H9 (cell line): ENCODE measurements around the gene SNRNP40. TPM values are rescaled to one million over a fixed set of nuclear protein-coding genes. Genes with fewer than 3 reads are reported as not detected.

Experiments
- DNase-seq: peaks from one replicate; pipeline ENCODE4 v3.0.0-alpha.2; 2017
- H2AFZ ChIP-seq: one replicate; pipeline ENCODE4 v1.6.1; 2013; ENCODE audit warnings: mild to moderate bottlenecking, low read length, control low read depth, moderate library complexity
- H2AK5ac ChIP-seq: 2 replicates; pipeline ENCODE4 v1.6.1; 2013; ENCODE audit warnings: low read length, control low read depth, mixed read lengths; ENCODE audit not compliant: insufficient read length
- H2BK120ac ChIP-seq: one replicate; pipeline ENCODE4 v1.6.1; 2013; ENCODE audit warnings: low read depth, mild to moderate bottlenecking, low read length, control low read depth, inconsistent platforms; ENCODE audit not compliant: poor library complexity, severe bottlenecking
- H2BK12ac ChIP-seq: 2 replicates; pipeline ENCODE4 v1.6.1; 2013; ENCODE audit warnings: low read length, control low read depth, mixed read lengths, low read depth; ENCODE audit not compliant: insufficient read length
- H2BK15ac ChIP-seq: 2 replicates; pipeline ENCODE4 v1.6.1; 2013; ENCODE audit warnings: low read depth, low read length, control low read depth
- H2BK20ac ChIP-seq: one replicate; pipeline ENCODE4 v1.6.1; 2013; ENCODE audit warnings: low read depth, mild to moderate bottlenecking, low read length, control low read depth, inconsistent platforms; ENCODE audit not compliant: poor library complexity, severe bottlenecking
- H2BK5ac ChIP-seq: 2 replicates; pipeline ENCODE4 v1.6.1; 2013; ENCODE audit warnings: low read length, control low read depth, mixed read lengths; ENCODE audit not compliant: insufficient read length
- H3K14ac ChIP-seq: 2 replicates; pipeline ENCODE4 v1.6.1; 2013; ENCODE audit warnings: low read length, control low read depth; ENCODE audit not compliant: insufficient read depth
- H3K18ac ChIP-seq: 2 replicates; pipeline ENCODE4 v1.6.1; 2013; ENCODE audit warnings: low read depth, mild to moderate bottlenecking, mixed read lengths, low read length, control low read depth; ENCODE audit not compliant: insufficient read length
- H3K23ac ChIP-seq: 2 replicates; pipeline ENCODE4 v1.6.1; 2013; ENCODE audit warnings: low read length, control low read depth, mixed read lengths, low read depth; ENCODE audit not compliant: insufficient read length
- H3K23me2 ChIP-seq: 2 replicates; pipeline ENCODE4 v1.6.1; 2013; ENCODE audit warnings: low read depth, mild to moderate bottlenecking, mixed read lengths, low read length, control low read depth; ENCODE audit not compliant: insufficient read length, poor library complexity, severe bottlenecking
- H3K27ac ChIP-seq: 2 replicates; pipeline ENCODE4 v1.5.1; 2013; ENCODE audit warnings: low read length, control low read depth, mixed read lengths, low read depth; ENCODE audit not compliant: insufficient read length
- H3K27me3 ChIP-seq: 2 replicates; pipeline ENCODE4 v1.6.1; 2013; ENCODE audit warnings: low read length, control low read depth, inconsistent platforms; ENCODE audit not compliant: insufficient read depth
- H3K4ac ChIP-seq: 2 replicates; pipeline ENCODE4 v1.6.1; 2013; ENCODE audit warnings: low read depth, mild to moderate bottlenecking, control low read depth, inconsistent platforms, low read length, moderate library complexity
- H3K4me1 ChIP-seq: 2 replicates; pipeline ENCODE4 v1.6.1; 2013; ENCODE audit warnings: low read length, control low read depth, inconsistent platforms; ENCODE audit not compliant: insufficient read depth
- H3K4me2 ChIP-seq: 2 replicates; pipeline ENCODE4 v1.6.1; 2013; ENCODE audit warnings: low read length, control low read depth, mixed read lengths; ENCODE audit not compliant: insufficient read length, insufficient read depth
- H3K56ac ChIP-seq: 2 replicates; pipeline ENCODE4 v1.6.1; 2013; ENCODE audit warnings: low read depth, mild to moderate bottlenecking, mixed read lengths, low read length, control low read depth; ENCODE audit not compliant: insufficient read length
- H3K79me1 ChIP-seq: 2 replicates; pipeline ENCODE4 v1.6.1; 2013; ENCODE audit warnings: low read depth, mild to moderate bottlenecking, moderate library complexity, low read length, control low read depth, inconsistent platforms; ENCODE audit not compliant: insufficient read depth, poor library complexity, severe bottlenecking
- H3K79me2 ChIP-seq: 2 replicates; pipeline ENCODE4 v1.6.1; 2013; ENCODE audit warnings: low read length, control low read depth, inconsistent platforms; ENCODE audit not compliant: insufficient read depth
- H3K9ac ChIP-seq: 2 replicates; pipeline ENCODE4 v1.6.1; 2013; ENCODE audit warnings: low read length, control low read depth, mixed read lengths; ENCODE audit not compliant: insufficient read length; ENCODE audit errors: extremely low read depth
- H3K9me3 ChIP-seq: one replicate; pipeline ENCODE4 v1.6.1; 2013; ENCODE audit warnings: low read depth, low read length, inconsistent platforms; ENCODE audit not compliant: control insufficient read depth
- H3T11ph ChIP-seq: one replicate; pipeline ENCODE4 v1.6.1; 2013; ENCODE audit warnings: mild to moderate bottlenecking, low read length, control low read depth, inconsistent platforms
- H4K20me1 ChIP-seq: one replicate; pipeline ENCODE4 v1.6.1; 2013; ENCODE audit not compliant: control insufficient read depth, insufficient read length, insufficient read depth
- H4K5ac ChIP-seq: 2 replicates; pipeline ENCODE4 v1.6.1; 2013; ENCODE audit warnings: low read depth, mild to moderate bottlenecking, mixed read lengths, low read length, control low read depth; ENCODE audit not compliant: insufficient read length
- H4K8ac ChIP-seq: replicated peaks from 2 replicates; pipeline ENCODE4 v1.6.1; 2013; ENCODE audit warnings: low read length, control low read depth, mixed read lengths, low read depth; ENCODE audit not compliant: insufficient read length
- H4K91ac ChIP-seq: 2 replicates; pipeline ENCODE4 v1.6.1; 2013; ENCODE audit warnings: low read depth, mild to moderate bottlenecking, moderate library complexity, mixed read lengths, low read length, control low read depth; ENCODE audit not compliant: insufficient read length
- H3K27ac Mint-ChIP-seq, 3 experiments: 2 replicates in 2 of 3; 3 replicates in 1 of 3; pipeline ENCODE4 v1.8.0; 2020 to 2021; ENCODE audit warnings: mixed read lengths in 3 of 3, mild to moderate bottlenecking in 1 of 3, moderate library complexity in 1 of 3
- H3K27me3 Mint-ChIP-seq: 2 replicates; pipeline ENCODE4 v1.8.0; 2021; ENCODE audit warnings: low read depth, mild to moderate bottlenecking, moderate library complexity, mixed read lengths
- H3K36me3 Mint-ChIP-seq, 3 experiments: 2 replicates in 2 of 3; 3 replicates in 1 of 3; pipeline ENCODE4 v1.8.0; 2020 to 2021; ENCODE audit warnings: low read depth in 3 of 3, mixed read lengths in 3 of 3; ENCODE audit not compliant: insufficient read depth in 1 of 3
- H3K4me1 Mint-ChIP-seq, 2 experiments: 2 replicates each; pipeline ENCODE4 v1.8.0; 2020; ENCODE audit warnings: mixed read lengths in 2 of 2
- H3K4me3 Mint-ChIP-seq, 2 experiments: 2 replicates in 1 of 2; 3 replicates in 1 of 2; pipeline ENCODE4 v1.8.0; 2020 to 2021; ENCODE audit warnings: mild to moderate bottlenecking in 2 of 2, mixed read lengths in 2 of 2, moderate library complexity in 1 of 2
- H3K9me3 Mint-ChIP-seq, 2 experiments: 2 replicates in 1 of 2; 3 replicates in 1 of 2; pipeline ENCODE4 v1.8.0; 2020; ENCODE audit warnings: mild to moderate bottlenecking in 2 of 2, mixed read lengths in 2 of 2, moderate library complexity in 1 of 2
- CTCF ChIP-seq: fragments of 200-600 bp; sonication (generic); conservative IDR thresholded peaks from 3 replicates; pipeline ENCODE4 v1.8.0; 2021; ENCODE audit warnings: antibody characterized with exemption, mild to moderate bottlenecking
- WGBS: extraction: QIAGEN DNeasy Blood & Tissue Kit; methylation state at CpG from one replicate; pipeline ENCODE4 v1.1.7; 2013; ENCODE audit warnings: missing lambda C conversion rate, low lambda C conversion rate, mixed read lengths; ENCODE audit not compliant: insufficient read length; ENCODE audit errors: extremely low coverage; 5-methylcytosine and 5-hydroxymethylcytosine counted together
- total RNA-seq: library from RNA; stranded (reverse); gene quantifications from 2 replicates; pipeline ENCODE4 v1.2.1, GENCODE V29; 2021

Gene SNRNP40
- total RNA-seq, 1 experiment from 2014 or later: 132 TPM

- Mint-ChIP-seq H3K27me3 (peaks cover 1% of the 10 kb centered on the region; the same call in 1 of the 2 replicates), H3K9me3 (no peaks in the 10 kb centered on the region; a peak in 1 of 5 replicates), H3K4me1 (peaks cover 8 to 13% of the 10 kb centered on the region in 2 experiments), H3K4me3 (no peak overlapping the region), H3K36me3 (peaks cover 6 to 17% (median 13%) of the 10 kb centered on the region in 3 experiments; a peak in 6 of 7 replicates), H3K27ac (peak overlapping the region in 1 of 3 experiments; percentile 3; a peak in 1 of 7 replicates)
- no peak overlapping the region for H3K4me2 ChIP-seq
- no peak overlapping the region for H2BK12ac ChIP-seq
- no peak overlapping the region for H2BK5ac ChIP-seq
- no CpG with 5 or more reads among the region's 1 CpG for WGBS
- no peak overlapping the region for H4K5ac ChIP-seq
- no peaks in the 10 kb centered on the region for H3K27me3 ChIP-seq
- no peak overlapping the region for H3K23ac ChIP-seq
- no peak overlapping the region for H4K8ac ChIP-seq
- peaks cover 31% of the 10 kb centered on the region; the same call in 1 of the 2 replicates for H3K79me2 ChIP-seq
- H3K9me3 ChIP-seq: no peaks in the 10 kb centered on the region
- no peaks in the 10 kb centered on the region for H4K20me1 ChIP-seq
- H3K79me1 ChIP-seq: peaks cover 4% of the 10 kb centered on the region
- H2BK15ac ChIP-seq: no peak overlapping the region
- H2BK20ac ChIP-seq: no peak overlapping the region
- H2BK120ac ChIP-seq: no peak overlapping the region
- H4K91ac ChIP-seq: no peak overlapping the region
- no peaks in the 10 kb centered on the region for H3K23me2 ChIP-seq
- no peak overlapping the region for H3T11ph ChIP-seq
- no peak overlapping the region for H3K4ac ChIP-seq
- no peak overlapping the region for H3K27ac ChIP-seq
- no peak for DNase-seq
- H2AK5ac ChIP-seq: no peak overlapping the region
- H3K4me1 ChIP-seq: peaks cover 2% of the 10 kb centered on the region
- H3K18ac ChIP-seq: no peak overlapping the region
- H2AFZ ChIP-seq: no peak overlapping the region
- no peak for TF ChIP-seq CTCF
- no peak overlapping the region for H3K56ac ChIP-seq
- no peak overlapping the region for H3K14ac ChIP-seq
- H3K9ac ChIP-seq: no peak overlapping the region
Measured at GRCh38 chr1:31299365-31299764, 2.8 kb upstream of the SNRNP40 start.
